HG02885 (cell line): ENCODE measurements around the gene KCNMA1.

Source experiments
- ATAC-seq: cut with Tn5 transposase; IDR thresholded peaks from one replicate; pipeline ENCODE4 v1.9.1; 2021; ENCODE audit warnings: mild to moderate bottlenecking; ENCODE audit not compliant: unreplicated experiment, poor library complexity

The KCNMA1 gene

GRCh38 chr10:77467422-77467963 is 170.1 kb downstream of the KCNMA1 start:
- no peak for ATAC-seq

DNA sequence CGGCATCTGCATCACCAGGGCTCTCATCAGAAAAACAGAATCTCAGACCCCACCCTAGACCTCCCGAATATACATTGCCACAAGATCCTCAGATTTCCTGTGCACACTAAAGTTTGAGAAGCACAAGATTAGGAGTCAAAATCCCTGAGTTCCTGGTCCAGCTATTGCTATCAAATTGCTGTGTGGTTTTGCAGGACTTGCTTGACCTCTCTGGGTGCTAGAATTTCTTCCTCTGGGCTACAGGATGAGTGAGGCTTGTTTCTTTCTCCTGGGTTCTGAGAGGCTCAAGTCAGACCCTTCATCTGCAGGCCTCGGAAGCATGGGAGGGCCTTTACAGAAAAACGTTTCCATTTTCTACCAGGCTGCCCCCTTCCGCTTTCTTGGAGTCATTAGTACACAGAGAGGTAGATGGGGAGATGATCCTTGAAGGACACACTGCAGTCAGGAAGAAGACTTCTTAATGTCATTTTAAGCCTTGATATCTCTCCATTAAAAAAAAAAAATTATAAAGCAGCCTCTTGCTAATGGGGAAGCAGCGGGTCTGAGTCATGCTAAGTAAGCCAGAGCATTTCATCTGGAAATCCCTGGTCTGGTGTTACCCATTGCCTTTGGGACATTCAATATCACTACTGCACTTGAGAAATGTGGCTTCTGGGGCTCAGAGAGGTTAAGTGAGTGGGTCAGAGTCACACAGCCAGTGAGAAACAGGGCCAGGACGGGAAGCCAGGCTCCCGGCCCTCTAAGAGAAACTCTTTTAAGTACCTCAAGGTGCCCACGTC is 173.5 kb downstream of the KCNMA1 start:
- ATAC-seq = no peak

- no peak for ATAC-seq
These were observed 174.1 kb downstream of the KCNMA1 start for GRCh38 chr10:77463499-77463898.

DNA sequence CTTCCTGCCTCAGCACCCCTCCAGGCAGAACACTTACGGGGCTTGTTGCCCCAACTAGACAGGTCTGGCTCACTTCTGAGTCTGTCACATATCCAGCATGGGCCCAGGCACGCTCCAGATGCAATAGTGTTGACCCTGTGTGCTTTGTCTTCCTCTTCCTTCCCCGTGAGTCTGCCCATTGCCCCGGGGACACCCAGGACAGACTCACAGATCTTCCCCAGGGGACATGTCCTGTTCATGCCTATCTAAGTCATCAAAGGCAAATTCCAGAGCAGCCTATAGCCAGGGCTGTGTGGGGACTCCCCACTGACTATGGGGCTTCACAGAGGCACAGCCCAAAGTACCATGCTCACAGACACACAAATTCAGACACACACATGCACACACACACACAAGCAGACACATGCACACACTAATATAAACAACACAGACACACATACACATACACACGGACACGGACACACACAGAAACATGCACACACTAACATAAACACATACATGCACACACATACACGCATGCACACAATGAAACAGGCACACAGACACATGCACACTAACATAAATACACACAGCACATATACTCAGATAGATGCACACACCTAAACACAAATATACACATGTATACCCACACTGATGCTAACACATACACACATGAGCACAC is 175.8 kb downstream of the KCNMA1 start:
- no peak for ATAC-seq

- no peak for ATAC-seq
These were observed 177.7 kb downstream of the KCNMA1 start for GRCh38 chr10:77459905-77460304.

- no peak for ATAC-seq
These were observed 178.5 kb downstream of the KCNMA1 start for GRCh38 chr10:77458986-77459590.

GRCh38 chr10:77457721-77458120 is 179.9 kb downstream of the KCNMA1 start:
- no peak for ATAC-seq

DNA sequence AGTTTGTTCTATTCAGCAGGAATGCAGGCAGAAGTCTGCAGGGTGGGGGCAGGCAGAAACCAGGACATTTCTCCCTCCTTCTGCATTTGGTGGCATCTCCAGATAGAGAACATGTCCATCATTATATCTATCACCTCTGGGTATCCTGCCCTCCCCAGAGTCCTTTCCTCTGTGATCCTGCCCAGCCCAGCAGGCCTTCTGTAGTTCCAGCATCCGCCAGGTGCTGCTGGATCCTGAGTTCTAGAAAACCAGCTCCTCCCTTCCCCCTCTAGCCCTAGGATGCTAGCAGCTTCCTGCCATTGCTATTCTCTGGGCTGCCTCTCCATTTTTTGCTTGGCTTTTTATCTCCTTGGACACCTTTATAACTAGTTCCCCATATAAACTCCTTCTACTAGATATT is 180.3 kb downstream of the KCNMA1 start:
- ATAC-seq = no peak

GRCh38 chr10:77456414-77456813 is 181.2 kb downstream of the KCNMA1 start:
- ATAC-seq = no peak

- ATAC-seq = no peak
These were observed 182.0 kb downstream of the KCNMA1 start for GRCh38 chr10:77455561-77455960.

- ATAC-seq = no peak
These were observed 184.6 kb downstream of the KCNMA1 start for GRCh38 chr10:77452952-77453564.

GRCh38 chr10:77451886-77452285 is 185.7 kb downstream of the KCNMA1 start:
- no peak for ATAC-seq

- no peak for ATAC-seq
These were observed 189.4 kb downstream of the KCNMA1 start for GRCh38 chr10:77448226-77448625.

DNA sequence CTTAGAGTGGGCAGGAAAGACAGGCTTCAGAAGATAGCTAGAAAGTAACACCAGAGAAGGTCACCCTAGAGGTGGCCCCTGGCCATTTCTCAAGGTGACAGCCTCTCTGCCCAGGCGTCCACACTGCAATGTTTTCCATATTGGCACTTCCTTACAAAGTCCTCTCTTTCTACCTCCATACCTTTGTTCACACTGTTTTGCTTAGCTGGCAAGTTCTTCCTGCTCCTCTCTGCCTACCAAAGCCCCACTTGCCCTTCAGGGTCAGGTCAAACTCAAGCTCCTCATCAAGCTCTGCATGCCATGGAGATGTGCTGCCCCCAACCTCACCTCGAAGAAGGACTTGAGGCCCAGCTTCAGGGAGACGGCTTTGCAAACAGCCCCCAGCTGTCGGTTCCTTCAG is 190.9 kb downstream of the KCNMA1 start:
- ATAC-seq = no peak

GRCh38 chr10:77445547-77445946 is 192.1 kb downstream of the KCNMA1 start:
- no peak for ATAC-seq

GRCh38 chr10:77444041-77444440 is 193.6 kb downstream of the KCNMA1 start:
- ATAC-seq = no peak

DNA sequence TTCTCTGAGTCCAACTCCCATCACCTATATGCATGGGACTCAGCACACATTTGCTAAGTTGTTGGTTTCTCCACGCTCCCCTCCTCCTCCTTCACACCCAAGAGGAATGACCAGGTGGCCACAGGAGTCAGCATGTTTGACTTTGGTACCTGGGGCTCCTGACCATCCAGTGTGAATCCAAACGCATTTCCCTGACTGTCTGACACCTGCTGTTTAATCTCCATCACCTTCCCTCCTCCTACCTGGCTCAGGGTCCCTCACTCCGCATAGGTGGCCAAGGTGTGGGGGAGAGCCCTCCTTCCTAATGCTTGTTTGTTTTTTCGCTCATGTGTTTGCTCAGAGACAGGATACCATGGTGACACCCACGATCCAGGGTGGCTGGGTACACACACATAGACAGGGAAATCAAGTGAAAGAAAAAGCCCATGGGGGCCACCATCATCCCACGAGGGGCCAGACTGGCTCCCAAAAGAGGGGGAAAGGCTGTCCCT is 194.9 kb downstream of the KCNMA1 start:
- ATAC-seq = no peak

GRCh38 chr10:77441353-77442166 is 196.0 kb downstream of the KCNMA1 start:
- ATAC-seq = no peak

DNA sequence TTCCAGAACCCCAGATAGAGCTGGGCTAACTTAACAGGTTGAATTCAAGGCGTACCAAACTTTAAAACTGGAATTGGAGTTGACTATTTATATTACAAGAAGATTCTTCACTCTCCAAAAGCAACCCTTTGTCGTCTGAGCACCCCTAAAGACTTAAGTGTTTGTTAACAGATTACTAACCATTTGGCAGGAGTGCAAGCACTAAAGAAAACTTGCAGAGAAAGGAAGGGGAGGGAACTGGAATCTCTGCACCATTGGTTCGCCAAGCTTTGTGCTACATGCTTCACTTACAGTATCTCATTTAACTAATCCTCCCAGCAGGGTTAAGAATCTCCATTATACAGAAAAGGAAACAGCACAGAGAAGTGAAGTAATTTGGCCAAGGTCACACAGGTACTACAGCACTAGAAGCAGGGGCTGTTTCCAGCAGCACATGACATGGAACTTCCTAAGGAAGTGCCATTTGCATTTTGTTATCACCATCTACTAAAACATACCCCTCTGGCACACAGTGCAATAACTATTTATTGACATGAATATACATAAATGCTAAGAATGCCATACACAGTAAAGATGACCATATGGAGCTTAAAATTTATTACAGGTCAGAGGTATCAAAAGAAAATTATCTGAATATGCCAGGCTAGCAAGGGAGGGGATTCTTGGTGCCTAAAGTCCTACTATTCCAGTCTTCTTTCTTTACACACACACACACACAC is 201.2 kb downstream of the KCNMA1 start:
- no peak for ATAC-seq
